Upper lobe of right lung (tissue), 1 donor: Measurements from ENCODE around the gene MYL9. TPM values are rescaled to one million over a fixed set of nuclear protein-coding genes. Genes with fewer than 3 reads are reported as not detected.

Experiments used
- ATAC-seq: fragments of 200-7000 bp; cut with Tn5 transposase; one replicate; pipeline ENCODE4 v1.9.1; 2020; ENCODE audit warnings: mild to moderate bottlenecking, moderate library complexity
- DNase-seq: peaks from one replicate; pipeline ENCODE4 v3.0.0-alpha.2; 2020
- H3K27ac ChIP-seq: fragments of 200-600 bp; one replicate; pipeline ENCODE4 v1.8.0; 2022
- H3K27me3 ChIP-seq: fragments of 200-600 bp; one replicate; pipeline ENCODE4 v1.8.0; 2022; ENCODE audit warnings: mild to moderate bottlenecking
- H3K36me3 ChIP-seq: fragments of 200-600 bp; one replicate; pipeline ENCODE4 v1.8.0; 2022
- H3K4me1 ChIP-seq: fragments of 200-600 bp; one replicate; pipeline ENCODE4 v1.8.0; 2022
- H3K4me3 ChIP-seq: fragments of 200-600 bp; one replicate; pipeline ENCODE4 v1.8.0; 2022; ENCODE audit warnings: mild to moderate bottlenecking
- H3K9me3 ChIP-seq: fragments of 200-600 bp; one replicate; pipeline ENCODE4 v1.8.0; 2022
- intact Hi-C: fragments of 100-400 bp; cut with DNase I; formaldehyde crosslinking; loops from one replicate; pipeline ENCODE4 v1.11.0; 2022
- total RNA-seq: library from RNA; stranded (reverse); fragmentation: NEBNext Ultra II Directional; extraction: Animal tissue kit (Norgen Biotek cat#: 25700); gene quantifications from one replicate; pipeline ENCODE4 v1.2.1, GENCODE V29; 2021
- TF ChIP-seq, protein P1 (sequence below): fragments of 200-600 bp; IDR thresholded peaks from one replicate; pipeline ENCODE4 v1.8.0; 2022; ENCODE audit warnings: antibody characterized with exemption
- donor health status: DM: no; HTN: yes; CAD: no; lungs with severe emphysema.

Gene MYL9
- total RNA-seq, 1 donor from 2014 or later: 410 TPM

DNA sequence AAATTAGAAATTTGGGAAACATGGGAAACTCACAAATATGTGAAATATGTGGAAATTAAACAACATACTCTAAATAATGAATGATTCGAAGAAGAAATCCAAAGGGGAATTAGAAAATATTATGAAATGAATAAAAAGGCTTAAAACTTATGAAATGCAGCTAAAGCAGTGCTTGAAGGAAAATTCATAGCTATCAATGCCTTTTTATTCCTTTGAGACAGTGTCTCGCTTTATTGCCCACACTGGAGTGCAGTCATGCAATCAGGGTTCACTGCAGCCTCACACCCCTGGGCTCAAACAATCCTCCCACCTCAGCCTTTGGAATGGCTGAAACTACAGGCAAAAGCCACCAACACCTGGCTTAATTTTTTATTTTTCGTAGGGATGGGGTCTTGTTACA, 24.2 kb downstream of the MYL9 start:
- TF ChIP-seq, protein P1, sequence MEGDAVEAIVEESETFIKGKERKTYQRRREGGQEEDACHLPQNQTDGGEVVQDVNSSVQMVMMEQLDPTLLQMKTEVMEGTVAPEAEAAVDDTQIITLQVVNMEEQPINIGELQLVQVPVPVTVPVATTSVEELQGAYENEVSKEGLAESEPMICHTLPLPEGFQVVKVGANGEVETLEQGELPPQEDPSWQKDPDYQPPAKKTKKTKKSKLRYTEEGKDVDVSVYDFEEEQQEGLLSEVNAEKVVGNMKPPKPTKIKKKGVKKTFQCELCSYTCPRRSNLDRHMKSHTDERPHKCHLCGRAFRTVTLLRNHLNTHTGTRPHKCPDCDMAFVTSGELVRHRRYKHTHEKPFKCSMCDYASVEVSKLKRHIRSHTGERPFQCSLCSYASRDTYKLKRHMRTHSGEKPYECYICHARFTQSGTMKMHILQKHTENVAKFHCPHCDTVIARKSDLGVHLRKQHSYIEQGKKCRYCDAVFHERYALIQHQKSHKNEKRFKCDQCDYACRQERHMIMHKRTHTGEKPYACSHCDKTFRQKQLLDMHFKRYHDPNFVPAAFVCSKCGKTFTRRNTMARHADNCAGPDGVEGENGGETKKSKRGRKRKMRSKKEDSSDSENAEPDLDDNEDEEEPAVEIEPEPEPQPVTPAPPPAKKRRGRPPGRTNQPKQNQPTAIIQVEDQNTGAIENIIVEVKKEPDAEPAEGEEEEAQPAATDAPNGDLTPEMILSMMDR: no peak
- Histone ChIP-seq H3K4me1 (no peaks in the 10 kb centered on the region), H3K9me3 (peaks cover 4% of the 10 kb centered on the region), H3K27ac (no peak overlapping the region), H3K27me3 (no peaks in the 10 kb centered on the region), H3K4me3 (no peak overlapping the region), H3K36me3 (no peaks in the 10 kb centered on the region)
- intact Hi-C loops: no loop called here
- DNase-seq (no peak), ATAC-seq (no peak)

DNA sequence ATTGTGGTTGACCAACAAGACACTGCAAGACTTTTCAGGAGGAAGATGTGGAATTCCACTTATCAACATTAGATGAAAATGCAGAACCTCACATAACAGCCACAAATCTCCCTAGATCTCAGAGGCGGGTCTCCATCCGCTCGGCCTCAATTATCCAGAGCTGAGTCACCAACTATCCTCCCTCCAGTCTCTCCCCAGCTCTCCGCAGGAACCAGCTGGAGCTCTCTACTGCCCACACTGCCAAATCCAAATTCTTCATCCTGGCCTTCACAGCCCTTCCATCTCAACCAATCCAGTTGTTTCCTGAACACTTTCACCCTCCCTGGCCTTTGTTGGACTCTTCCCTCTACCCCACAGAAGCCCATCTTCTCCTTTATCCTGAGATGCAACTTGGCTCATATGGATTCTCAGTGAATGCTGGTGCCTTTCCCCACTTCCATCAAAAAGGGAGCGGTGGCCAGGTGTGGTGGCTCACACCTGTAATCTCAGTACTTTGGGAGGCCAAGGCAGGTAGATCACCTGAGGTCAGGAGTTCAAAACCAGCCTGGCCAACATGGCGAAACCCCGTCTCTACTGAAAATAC, 28.6 kb downstream of the MYL9 start:
- TF ChIP-seq, protein P1: no peak
- ATAC-seq (no peak), DNase-seq (no peak)
- peaks cover 4% of the 10 kb centered on the region for H3K9me3 ChIP-seq
- intact Hi-C loops: no loop called here
- no peaks in the 10 kb centered on the region for H3K27me3 ChIP-seq
- peaks cover 5% of the 10 kb centered on the region for H3K4me1 ChIP-seq
- no peaks in the 10 kb centered on the region for H3K36me3 ChIP-seq
- no peak overlapping the region for H3K4me3 ChIP-seq
- H3K27ac ChIP-seq: no peak overlapping the region

DNA sequence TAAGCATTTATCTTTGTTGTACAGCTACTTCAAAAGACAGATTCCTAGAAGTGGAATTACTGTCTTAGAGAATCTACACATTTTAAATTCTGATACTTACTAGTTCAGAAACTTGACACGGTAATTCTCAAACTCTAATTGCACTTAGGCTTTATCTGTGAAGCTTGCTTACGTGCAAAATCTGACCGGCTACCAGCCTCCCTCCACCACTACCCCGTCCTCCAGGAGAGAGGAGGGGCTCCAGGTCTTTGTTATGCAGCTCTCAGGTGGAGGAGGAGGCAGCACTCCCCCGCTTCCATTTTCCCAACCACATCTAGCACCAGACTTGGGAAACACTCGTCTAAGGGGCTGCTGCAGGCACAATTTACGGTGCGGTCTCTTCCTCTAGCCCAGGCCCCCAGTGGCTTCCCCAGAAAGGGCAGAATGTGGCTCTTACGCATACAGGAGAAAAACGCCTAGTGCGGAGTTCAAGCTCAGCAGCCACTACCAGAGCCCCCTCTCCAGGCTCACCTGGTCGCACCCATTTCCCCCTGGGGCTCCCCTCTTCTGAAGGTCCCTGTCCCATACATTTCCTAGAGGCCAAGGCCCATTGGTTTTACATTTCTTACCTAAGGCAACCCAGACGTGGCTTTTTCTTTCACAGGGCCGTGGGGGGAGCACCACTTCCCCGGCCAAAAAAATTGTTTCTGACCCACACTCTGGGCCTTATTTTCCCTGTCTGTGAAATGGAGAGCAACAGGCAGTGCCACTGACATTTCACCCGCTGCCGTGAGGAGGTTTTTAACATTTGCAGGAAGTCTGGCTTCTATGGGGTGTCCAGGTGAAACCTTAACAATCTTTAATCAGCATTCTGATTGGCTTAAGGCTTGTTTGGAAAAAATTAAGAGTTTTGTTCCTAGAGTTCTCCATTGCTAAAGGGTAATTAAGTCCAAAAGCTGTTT, 30.5 kb downstream of the MYL9 start:
- Histone ChIP-seq H3K4me3 (no peak overlapping the region), H3K27ac (peak overlapping the region; percentile 86), H3K4me1 (peaks cover 18% of the 10 kb centered on the region), H3K9me3 (no peaks in the 10 kb centered on the region), H3K27me3 (no peaks in the 10 kb centered on the region), H3K36me3 (no peaks in the 10 kb centered on the region)
- TF ChIP-seq, protein P1: no peak
- no peak for DNase-seq
- ATAC-seq: no peak
- intact Hi-C loops: no loop called here

DNA sequence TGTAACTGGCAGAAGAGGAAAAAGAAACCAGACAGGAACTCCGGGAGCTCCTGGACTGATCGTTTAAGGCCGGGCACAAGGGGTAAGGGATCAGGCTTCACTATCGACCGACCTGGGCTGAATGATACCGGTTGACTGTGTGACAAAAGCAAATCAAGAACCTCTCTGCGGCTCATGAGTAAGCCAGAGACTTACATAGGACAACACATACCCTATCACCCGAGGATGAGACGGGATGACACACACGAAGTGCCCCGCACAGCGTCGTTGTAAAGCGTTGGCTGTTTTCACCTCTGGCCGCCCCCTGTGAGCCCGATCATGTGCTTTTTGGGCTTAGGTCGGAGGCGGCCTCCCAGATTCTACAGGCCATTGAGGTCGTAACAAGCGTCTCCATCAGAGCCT, 31.4 kb downstream of the MYL9 start:
- Histone ChIP-seq H3K9me3 (no peaks in the 10 kb centered on the region), H3K36me3 (no peaks in the 10 kb centered on the region), H3K4me1 (peaks cover 18% of the 10 kb centered on the region), H3K27me3 (no peaks in the 10 kb centered on the region), H3K4me3 (peak overlapping the region; percentile 81), H3K27ac (peak overlapping the region; percentile 86)
- ATAC-seq (peak; percentile 8), DNase-seq (no peak)
- intact Hi-C loops: no loop called here
- TF ChIP-seq, protein P1: no peak

DNA sequence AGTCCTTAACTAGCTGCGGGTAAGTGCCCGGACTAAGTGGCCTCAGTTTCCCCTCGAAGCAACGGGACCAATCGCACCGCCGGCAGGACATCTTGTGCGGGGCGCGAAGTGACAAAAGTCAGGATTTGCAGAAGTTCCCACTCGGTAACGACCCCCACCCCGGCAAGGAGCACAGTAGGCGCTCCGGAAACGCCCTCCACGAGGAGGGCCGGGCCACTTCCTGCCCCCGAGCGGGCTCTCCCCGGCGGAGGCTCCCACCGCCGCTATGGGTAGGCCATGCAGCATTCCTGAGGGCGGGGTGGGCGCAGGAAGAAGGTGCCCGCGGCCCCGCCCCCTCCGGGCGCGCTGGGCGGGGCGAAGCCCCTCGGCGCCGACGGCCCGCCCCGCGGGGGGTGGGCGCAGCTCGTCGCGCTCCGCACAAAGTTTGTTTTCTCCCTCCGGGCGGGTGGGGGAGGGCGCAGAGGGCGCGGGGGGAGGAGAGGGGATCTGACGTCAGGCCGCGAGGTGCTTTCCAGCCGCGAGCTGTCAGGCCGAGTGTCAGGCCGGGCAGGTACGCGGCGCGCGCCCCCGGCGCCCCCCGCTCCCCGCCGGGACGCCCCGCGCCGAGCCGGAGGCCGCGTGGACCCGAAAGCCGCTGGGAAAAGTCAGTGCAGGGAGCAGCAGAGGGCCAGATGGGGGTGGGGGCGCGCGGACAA, 31.9 kb downstream of the MYL9 start, which contains the start of gene TGIF2:
TSS of gene TGIF2 (plus strand) at position 495 of the 695 bp plus-strand sequence. CDS start 5,178 bp downstream, outside the sequence.
- H3K9me3 ChIP-seq: no peaks in the 10 kb centered on the region
- H3K4me1 ChIP-seq: peaks cover 18% of the 10 kb centered on the region
- DNase-seq (peak; percentile 91), ATAC-seq (peak; percentile 94)
- no peaks in the 10 kb centered on the region for H3K27me3 ChIP-seq
- intact Hi-C loops: no loop called here
- peak within 1 kb of the TSS; percentile 81 for H3K4me3 ChIP-seq
- TF ChIP-seq, protein P1: no peak
- H3K36me3 ChIP-seq: no peaks in the 10 kb centered on the region
- peak within 1 kb of the TSS; percentile 86 for H3K27ac ChIP-seq
